HG03060 (cell line): ENCODE measurements around the gene TRIM64.
"Not testable (repeated sequence)": the region's sequence is repeated elsewhere in the genome, so short reads cannot be mapped to it uniquely, and the experiment has no call there.

ENCODE experiments used
- ATAC-seq: cut with Tn5 transposase; IDR thresholded peaks from one replicate; pipeline ENCODE4 v1.9.1; 2021; ENCODE audit warnings: low read depth, moderate number of reproducible peaks; ENCODE audit not compliant: unreplicated experiment

Gene TRIM64, protein sequence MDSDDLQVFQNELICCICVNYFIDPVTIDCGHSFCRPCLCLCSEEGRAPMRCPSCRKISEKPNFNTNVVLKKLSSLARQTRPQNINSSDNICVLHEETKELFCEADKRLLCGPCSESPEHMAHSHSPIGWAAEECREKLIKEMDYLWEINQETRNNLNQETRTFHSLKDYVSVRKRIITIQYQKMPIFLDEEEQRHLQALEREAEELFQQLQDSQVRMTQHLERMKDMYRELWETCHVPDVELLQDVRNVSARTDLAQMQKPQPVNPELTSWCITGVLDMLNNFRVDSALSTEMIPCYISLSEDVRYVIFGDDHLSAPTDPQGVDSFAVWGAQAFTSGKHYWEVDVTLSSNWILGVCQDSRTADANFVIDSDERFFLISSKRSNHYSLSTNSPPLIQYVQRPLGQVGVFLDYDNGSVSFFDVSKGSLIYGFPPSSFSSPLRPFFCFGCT

DNA sequence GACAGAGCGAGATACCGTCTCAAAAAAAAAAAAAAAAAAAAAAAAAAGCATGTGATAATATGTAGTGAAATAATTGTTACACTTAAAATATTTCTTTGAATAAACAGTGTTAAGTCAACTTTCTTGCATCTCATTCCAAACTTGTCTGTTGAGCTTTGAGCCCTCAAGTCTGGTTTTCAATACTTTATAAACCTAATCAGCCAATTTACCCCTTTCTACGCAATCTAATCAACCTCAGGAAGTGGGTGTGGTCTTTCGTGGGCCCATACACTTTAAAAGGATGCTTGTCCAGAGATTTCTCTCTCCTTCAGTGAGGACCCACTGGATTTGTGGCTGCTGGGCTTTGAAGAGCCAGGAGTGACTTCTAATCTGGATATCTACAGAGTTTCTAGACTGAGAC, at the start of gene TRIM64:
Gene TRIM64, plus strand, starts transcription at position 301 of the 400 bp plus-strand sequence. CDS start 2,467 bp downstream, outside the sequence.
- not testable (repeated sequence) for ATAC-seq

DNA sequence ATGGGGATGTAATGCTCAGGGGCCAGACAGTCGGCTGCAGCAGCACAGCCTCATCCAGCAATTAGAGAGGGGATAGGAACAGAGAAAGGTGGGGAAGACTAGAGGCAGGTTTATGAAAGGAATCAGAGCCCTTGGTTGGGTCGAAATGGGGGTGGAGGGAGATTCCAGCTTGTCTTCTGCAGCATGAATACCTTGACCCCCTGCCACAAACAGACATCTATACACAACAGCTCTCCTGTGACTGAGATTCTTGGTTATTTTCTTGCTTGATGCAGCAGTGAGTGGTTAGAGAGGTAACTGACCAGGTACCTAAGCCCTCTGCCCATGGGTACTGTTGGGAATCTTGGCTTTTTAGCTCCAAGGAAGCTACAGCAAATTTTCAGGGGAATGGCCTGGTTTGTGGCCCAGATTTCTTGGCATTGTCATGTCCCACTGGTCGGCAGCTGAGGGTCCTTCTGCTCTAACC, 43.6 kb upstream of the TRIM64 start, which contains the start of gene TRIM49D1:
Gene TRIM49D1, minus strand, starts transcription at position 51 of the 466 bp plus-strand sequence. CDS start 4,535 bp downstream, outside the sequence.
- no peak for ATAC-seq

DNA sequence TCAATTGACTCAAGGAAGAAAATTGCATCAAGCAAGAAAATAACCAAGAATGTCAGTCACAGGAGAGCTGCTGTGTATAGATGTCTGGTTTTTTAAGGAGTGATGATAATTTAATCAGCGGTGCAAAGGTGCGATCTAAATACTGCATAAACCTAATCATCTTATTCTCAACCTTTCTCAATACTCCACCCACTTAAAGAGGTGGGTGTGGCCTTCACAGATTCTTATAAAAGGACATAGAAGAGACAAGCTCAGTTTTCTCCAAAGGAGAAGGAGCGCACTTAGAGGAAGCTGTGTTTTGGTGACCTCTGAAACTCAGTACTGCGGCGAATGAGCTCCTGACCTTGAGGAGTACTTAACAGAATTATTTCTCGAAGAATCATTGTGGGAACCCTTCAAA, 42.1 kb upstream of the TRIM64 start, which contains the start of gene TRIM49D2:
Gene TRIM49D2, plus strand, starts transcription at position 301 of the 400 bp plus-strand sequence. CDS start 2,698 bp downstream, outside the sequence.
- ATAC-seq, result not testable (repeated sequence)

DNA sequence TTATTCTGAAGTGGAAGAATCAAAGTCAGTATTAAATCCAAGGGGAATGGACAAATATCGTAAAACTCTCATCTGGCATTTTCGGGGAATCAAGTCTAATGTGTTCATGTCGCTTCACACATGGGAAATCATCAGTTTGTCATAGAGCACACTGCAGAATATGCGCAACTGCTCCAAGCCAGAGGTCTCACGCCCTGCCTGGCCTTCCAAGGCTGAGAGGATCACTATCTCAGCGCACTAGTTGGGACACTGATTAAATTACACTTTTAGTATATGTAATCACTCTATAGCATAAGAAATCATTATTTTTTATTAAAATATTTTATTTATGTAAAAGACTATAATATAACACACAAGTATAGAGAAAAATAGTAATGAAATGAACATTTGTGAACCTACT, 5.0 kb upstream of the TRIM64 start:
- ATAC-seq, result not testable (repeated sequence)
